H1 (cell line): ENCODE data around the gene FGF4.

Source experiments
- CEBPB ChIP-seq: IDR thresholded peaks from 2 replicates; pipeline ENCODE4 v1.6.1; 2012; ENCODE audit warnings: low read depth, low read length
- CTCF ChIP-seq, 3 experiments: IDR thresholded peaks; 1 replicate in 2 of 3; 2 replicates in 1 of 3; pipeline versions ENCODE4 v1.5.1 to v1.6.1; 2011; ENCODE audit warnings: low read length in 3 of 3, mild to moderate bottlenecking in 3 of 3, inconsistent platforms in 2 of 3, low read depth in 1 of 3, moderate library complexity in 1 of 3; ENCODE audit not compliant: insufficient read depth in 1 of 3; ENCODE audit errors: control extremely low read depth in 1 of 3
- EP300 ChIP-seq, 2 experiments: IDR thresholded peaks; 1 replicate in 1 of 2; 2 replicates in 1 of 2; pipeline ENCODE4 v1.6.1; 2011 to 2012; ENCODE audit warnings: low read depth in 2 of 2, low read length in 2 of 2, mild to moderate bottlenecking in 2 of 2, borderline replicate concordance in 1 of 2, inconsistent platforms in 1 of 2, moderate library complexity in 1 of 2
- PHF8 ChIP-seq: fragments of 200-600 bp; sonication (generic); conservative IDR thresholded peaks from 2 replicates; pipeline ENCODE4 v1.7.1; 2012; ENCODE audit warnings: low read depth, mild to moderate bottlenecking, inconsistent platforms, low read length, moderate library complexity
- POLR2A ChIP-seq, 2 experiments: IDR thresholded peaks; 1 replicate in 1 of 2; 2 replicates in 1 of 2; pipeline ENCODE4 v1.6.1; 2011; ENCODE audit warnings: low read depth in 2 of 2, low read length in 2 of 2, mild to moderate bottlenecking in 2 of 2; ENCODE audit errors: control extremely low read depth in 1 of 2
- RFX5 ChIP-seq: IDR thresholded peaks from 2 replicates; pipeline ENCODE4 v1.6.1; 2011; ENCODE audit warnings: low read depth, low read length, improper control_type of control experiment, borderline replicate concordance
- SIN3A ChIP-seq, 2 experiments: IDR thresholded peaks in 1 of 2; conservative IDR thresholded peaks in 1 of 2; 2 replicates each; pipeline ENCODE4 v1.6.1; 2011 to 2012; ENCODE audit warnings: low read length in 2 of 2, improper control_type of control experiment in 1 of 2, low read depth in 1 of 2, mild to moderate bottlenecking in 1 of 2
- USF2 ChIP-seq: IDR thresholded peaks from 2 replicates; pipeline ENCODE4 v1.6.1; 2011; ENCODE audit warnings: low read length, improper control_type of control experiment

GRCh38 chr11:69752890-69753289 is 22.3 kb downstream of the FGF4 start:
- no peak for TF ChIP-seq EP300 (IDR thresholded peaks at IDR 0.05; ENCODE audit: borderline replicate concordance in 1 of 2, low read depth in 2 of 2, low read length in 2 of 2)
- TF ChIP-seq RFX5: no peak
- TF ChIP-seq CEBPB: no peak
- no peak for TF ChIP-seq USF2
- no peak for TF ChIP-seq PHF8
- TF ChIP-seq CTCF (IDR thresholded peaks at IDR 0.05; ENCODE audit: control extremely low read depth in 1 of 3, insufficient read depth in 1 of 3, low read depth in 1 of 3, low read length in 3 of 3): no peak
- TF ChIP-seq POLR2A (IDR thresholded peaks at IDR 0.05; ENCODE audit: control extremely low read depth in 1 of 2, low read depth in 2 of 2, low read length in 2 of 2): no peak
- TF ChIP-seq SIN3A (conservative IDR thresholded peaks at IDR 0.05 in 1 of 2, IDR thresholded peaks at IDR 0.05 in 1 of 2; ENCODE audit: low read depth in 1 of 2, low read length in 2 of 2): no peak
